Omental fat pad (tissue), 4 donors: Measurements from ENCODE around the gene ZNF8. TPM values are rescaled to one million over a fixed set of nuclear protein-coding genes. Genes with fewer than 3 reads are reported as not detected.

Experiments used
- ATAC-seq: fragments of 150-250 bp; one replicate; pipeline ENCODE4 v1.9.1; 2016; ENCODE audit warnings: mild to moderate bottlenecking, moderate library complexity; ENCODE audit not compliant: low FRiP score
- DNase-seq: peaks from one replicate; pipeline ENCODE4 v3.0.0-alpha.2; 2019; ENCODE audit warnings: low spot score
- total RNA-seq, 4 donors: library from RNA; depleted of rRNA; stranded (reverse); fragments of >200 nt; gene quantifications; one replicate each; pipeline ENCODE4 v1.1.0, GENCODE V29; 2016
- TF ChIP-seq, protein P1 (sequence below), 3 donors: fragments of 450-650 bp; IDR thresholded peaks; one replicate each; pipeline ENCODE4 v1.5.1; 2016 to 2017; ENCODE audit warnings: antibody characterized with exemption in 3 of 3, mild to moderate bottlenecking in 3 of 3, moderate library complexity in 2 of 3

ZNF8 gene
- total RNA-seq, 4 donors from 2014 or later: 4.6 to 9.3 (median 5.9) TPM

DNA sequence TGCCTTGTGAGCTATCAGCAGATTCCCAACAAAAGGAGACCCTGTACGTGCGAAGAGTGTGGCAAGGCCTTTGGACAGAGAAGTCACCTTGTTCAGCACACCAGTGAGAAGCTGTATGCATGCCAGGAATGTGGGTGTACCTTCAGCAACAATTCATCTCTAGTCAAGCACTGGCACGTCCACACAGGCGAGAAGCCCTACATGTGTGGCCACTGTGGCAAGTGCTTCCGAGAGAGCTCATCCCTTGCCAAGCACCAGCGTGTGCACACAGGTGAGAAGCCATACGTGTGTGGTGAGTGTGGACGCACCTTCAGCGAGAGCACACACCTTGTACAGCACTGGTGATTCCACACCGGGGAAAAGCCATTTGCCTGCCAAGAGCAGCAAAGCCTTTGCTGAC, 40.5 kb downstream of the ZNF8 start:
- TF ChIP-seq, protein P1, sequence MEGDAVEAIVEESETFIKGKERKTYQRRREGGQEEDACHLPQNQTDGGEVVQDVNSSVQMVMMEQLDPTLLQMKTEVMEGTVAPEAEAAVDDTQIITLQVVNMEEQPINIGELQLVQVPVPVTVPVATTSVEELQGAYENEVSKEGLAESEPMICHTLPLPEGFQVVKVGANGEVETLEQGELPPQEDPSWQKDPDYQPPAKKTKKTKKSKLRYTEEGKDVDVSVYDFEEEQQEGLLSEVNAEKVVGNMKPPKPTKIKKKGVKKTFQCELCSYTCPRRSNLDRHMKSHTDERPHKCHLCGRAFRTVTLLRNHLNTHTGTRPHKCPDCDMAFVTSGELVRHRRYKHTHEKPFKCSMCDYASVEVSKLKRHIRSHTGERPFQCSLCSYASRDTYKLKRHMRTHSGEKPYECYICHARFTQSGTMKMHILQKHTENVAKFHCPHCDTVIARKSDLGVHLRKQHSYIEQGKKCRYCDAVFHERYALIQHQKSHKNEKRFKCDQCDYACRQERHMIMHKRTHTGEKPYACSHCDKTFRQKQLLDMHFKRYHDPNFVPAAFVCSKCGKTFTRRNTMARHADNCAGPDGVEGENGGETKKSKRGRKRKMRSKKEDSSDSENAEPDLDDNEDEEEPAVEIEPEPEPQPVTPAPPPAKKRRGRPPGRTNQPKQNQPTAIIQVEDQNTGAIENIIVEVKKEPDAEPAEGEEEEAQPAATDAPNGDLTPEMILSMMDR (IDR thresholded peaks at IDR 0.05): no peak
- DNase-seq (no peak), ATAC-seq (no peak)

DNA sequence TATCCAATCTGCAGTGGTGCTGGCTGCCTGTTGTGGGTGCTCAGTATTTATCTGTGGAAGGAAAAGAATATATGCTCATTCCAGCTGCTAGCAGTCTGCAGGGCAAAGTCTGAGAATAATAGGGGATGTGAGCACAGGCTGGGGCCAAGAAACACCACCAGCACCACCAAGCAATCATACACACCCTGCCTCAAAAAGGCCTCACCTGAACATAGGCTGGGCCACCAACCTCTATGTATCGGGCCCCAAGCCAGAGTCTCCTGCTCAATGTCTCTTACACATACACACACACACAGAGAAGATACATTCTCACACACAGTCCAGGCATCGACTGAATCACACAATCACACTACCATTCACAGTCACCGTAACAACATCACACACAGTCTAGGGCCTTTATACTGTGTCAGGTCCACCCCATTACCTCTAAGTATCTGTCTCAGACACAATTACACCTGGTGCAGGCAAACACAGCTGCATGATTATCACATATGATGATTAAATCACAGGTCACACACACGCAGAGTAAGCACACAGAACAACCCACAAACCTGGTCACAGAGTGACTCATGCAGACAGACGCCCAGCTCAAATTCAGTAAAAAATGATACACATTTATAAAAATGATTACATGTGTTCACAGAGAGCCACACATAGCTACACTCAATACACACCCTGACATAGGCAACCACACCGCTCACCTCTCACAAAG, 46.7 kb downstream of the ZNF8 start:
- ATAC-seq (no peak), DNase-seq (no peak)
- TF ChIP-seq, protein P1 (IDR thresholded peaks at IDR 0.05): no peak

DNA sequence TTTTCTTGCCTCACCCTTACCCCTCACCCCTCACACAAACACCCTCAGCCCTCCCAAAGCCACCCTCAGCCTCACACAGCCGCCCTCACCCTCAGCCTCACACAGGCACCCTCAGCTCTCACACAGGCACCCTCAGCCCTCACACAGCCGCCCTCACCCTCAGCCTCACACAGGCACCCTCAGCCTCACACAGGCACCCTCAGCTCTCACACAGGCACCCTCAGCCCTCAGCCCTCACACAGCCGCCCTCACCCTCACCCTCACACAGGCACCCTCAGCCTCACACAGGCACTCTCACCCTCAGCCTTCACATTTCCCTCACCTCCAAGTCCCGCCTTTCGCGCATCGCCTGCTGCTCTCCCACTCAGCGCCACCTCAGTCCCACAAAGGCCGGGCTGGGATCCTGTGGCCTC, 47.8 kb downstream of the ZNF8 start:
- TF ChIP-seq, protein P1 (IDR thresholded peaks at IDR 0.05): no peak
- DNase-seq: no peak
- no peak for ATAC-seq

DNA sequence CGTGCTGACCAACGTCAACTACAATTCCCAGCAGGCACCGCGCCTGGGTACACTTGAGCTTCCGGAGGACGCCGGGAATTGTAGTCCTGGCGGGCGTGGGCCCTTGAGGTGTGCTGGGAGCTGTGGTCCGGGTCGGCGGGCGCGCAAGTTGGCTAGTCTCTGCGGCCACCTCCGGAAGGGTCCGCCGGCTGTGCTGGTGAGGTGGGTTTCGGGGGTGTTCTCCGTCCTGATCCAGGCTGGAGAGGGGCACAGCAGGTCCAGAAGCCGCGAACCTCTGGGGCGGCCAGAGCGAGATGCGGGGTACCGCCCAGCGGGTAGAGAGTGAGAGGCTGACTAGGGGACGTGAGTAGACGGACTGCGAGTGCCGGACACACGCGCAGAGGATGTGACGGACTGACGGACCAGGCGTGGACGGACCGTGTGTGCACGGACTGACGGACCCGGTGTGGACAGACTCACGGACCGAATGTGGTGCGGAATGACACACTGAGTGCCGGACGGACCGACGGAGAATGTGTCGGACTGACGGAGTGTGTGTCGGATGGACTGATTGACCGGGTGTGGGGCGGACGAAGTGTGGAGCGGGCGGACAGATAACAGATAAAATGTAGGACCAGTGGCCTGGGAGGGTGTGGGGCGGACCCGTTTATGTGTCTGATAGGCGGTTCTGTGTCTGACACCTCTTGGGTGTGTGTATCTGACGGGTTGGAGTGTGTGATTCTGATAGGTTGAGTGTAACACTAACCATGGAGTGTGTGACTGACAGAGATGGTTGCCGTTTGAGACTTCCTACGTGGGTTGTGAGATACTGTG, 48.4 kb downstream of the ZNF8 start, which contains the start of gene ZSCAN22:
TSS of gene ZSCAN22 (plus strand) at position 81 of the 813 bp plus-strand sequence. CDS start 7,809 bp downstream, outside the sequence.
- DNase-seq (peak; percentile 97), ATAC-seq (peak; percentile 99)
- TF ChIP-seq, protein P1 (IDR thresholded peaks at IDR 0.05): no peak

DNA sequence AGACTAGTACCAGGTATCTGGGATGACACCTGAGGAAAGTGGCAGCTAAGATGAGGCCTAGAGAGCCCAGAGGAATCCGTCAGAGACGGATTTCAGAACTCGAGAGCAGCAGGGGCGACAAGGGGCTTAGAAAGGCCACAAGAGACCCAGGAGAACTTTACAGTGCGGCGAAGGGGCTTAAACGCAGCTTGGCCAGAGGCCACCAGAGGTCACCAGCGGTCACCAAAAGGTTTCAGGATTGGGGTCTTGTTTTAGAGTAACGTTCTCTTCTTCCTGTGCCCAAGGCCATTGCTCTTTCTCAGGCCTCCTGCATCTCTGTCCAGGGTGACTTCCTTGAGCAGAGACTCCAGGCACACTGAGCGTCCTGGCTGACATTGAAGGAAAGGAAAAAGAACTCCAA, 50.2 kb downstream of the ZNF8 start:
- TF ChIP-seq, protein P1 (IDR thresholded peaks at IDR 0.05): no peak
- DNase-seq: no peak
- no peak for ATAC-seq

DNA sequence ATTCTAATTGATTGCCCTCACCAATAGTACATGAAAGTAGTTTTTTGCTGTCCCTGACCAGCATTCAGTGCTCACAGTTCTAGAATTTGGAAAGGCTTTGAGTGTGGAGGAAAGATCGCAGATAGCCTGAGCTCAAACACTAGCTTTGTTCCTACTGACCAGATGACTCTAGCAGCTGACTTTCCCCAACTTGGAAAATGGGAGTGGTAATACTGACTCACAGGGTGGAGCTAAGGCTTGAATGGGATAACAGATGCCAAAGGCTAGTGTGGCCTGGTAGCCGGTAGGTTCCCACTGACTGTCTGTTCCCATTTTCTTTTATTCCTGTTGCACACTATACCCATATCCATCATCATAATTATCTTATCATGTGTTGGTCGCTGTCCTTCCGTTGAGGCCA, 51.7 kb downstream of the ZNF8 start:
- ATAC-seq (no peak), DNase-seq (no peak)
- TF ChIP-seq, protein P1 (IDR thresholded peaks at IDR 0.05): no peak
